ENCODE data around the gene SSR2.

Gene SSR2

GRCh38 chr1:156020293-156021092 lies at the start of gene SSR2:
Gene SSR2 (minus strand): TSS chr1:156020951. CDS start chr1:156020167, 784 bp downstream.
- peak; percentile 91 for DNase-seq

GRCh38 chr1:156070548-156070947 lies 49.8 kb upstream of the SSR2 start:
- DNase-seq, result no peak

- DNase-seq, result no peak
Measured at GRCh38 chr1:156069490-156070455, 49.0 kb upstream of the SSR2 start.

GRCh38 chr1:156067262-156067661 lies 46.5 kb upstream of the SSR2 start:
- no peak for DNase-seq

GRCh38 chr1:156065871-156066270 lies 45.1 kb upstream of the SSR2 start:
- no peak for DNase-seq

DNA sequence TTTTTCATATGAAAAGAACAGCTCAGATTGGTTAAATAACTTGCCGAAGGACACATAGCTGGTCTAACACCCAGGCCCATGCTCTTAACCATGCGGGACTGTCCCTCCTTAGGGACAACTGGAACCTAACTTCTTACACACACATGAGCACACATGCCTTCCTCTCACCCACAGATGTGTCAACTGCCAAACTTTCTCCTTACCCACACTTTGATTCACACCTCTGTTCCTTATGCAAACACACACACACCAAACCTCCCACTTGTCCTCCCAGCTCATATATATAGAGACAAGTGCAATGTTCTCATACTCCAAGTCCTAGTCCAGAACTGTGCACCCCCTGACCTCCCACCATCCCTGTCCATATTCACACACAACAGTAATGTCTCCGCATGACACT lies 44.5 kb upstream of the SSR2 start:
- no peak for DNase-seq

DNA sequence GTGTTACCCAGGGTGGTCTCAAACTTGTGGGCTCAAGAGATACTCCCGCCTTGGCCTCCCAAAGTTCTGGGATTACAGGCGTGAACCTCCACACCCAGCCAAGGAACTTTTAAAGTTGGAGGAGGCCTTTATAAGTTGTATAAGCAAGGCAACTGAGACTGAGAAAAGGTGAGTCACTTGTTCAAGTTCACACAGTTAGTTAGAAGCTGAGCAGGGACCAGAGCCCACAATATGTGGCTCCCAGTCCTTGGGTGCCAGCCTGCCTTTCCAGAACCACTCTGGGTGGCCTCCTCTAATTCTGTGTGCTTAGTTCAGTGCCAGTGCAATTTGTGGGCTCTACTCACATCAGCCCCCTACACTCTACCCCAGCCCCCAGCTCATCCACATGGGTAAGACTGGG lies 43.9 kb upstream of the SSR2 start:
- no peak for DNase-seq

DNA sequence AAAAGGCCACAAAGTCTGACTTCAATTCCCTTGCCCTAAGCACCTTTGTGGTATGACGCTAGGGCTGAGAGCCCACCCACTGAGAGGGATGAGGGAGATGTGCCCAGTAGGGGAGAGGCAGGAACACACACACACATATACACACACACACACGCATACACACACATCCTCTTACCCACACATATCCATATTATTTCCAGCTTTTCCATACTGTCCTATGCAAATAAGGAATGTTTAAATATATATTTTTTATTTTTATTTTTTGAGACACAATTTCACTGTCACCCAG lies 43.2 kb upstream of the SSR2 start:
- DNase-seq, result no peak

GRCh38 chr1:156062189-156062588 lies 41.4 kb upstream of the SSR2 start:
- no peak for DNase-seq

DNA sequence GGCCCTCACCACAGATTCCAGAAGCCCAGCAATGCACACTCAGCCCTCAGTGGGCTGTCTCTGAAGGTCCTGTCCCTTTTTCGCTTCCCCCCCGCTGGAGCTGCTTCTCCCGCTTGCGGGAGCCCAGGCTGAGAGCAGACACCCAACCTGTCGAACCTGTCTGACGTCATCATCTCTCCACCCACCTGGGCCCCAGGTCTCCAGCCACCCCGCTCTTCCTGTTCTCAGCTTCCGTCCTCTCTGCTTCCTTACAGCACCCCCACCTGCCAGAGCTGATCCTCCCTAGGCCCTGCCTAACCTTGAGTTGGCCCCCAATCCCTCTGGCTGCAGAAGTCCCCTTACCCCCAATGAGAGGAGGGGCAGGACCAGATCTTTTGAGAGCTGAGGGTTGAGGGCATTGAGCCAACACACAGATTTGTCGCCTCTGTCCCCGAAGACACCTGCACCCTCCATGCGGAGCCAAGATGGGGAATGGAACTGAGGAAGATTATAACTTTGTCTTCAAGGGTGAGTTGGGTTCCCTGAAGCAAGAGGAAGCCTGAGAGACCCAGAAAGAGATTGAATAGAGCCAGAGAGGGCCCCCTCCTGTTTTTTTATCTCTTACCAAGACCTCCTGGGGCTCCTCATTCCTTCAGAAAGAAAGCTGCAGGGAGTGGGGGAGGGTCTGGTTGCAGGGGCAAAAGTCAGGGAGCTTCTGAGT lies 40.3 kb upstream of the SSR2 start, which contains the start of gene RAB25:
RAB25 (plus strand) TSS at position 224 of the 700 bp plus-strand sequence; CDS start at position 465, 241 bp downstream.
- no peak for DNase-seq

GRCh38 chr1:156056326-156056849 lies 35.6 kb upstream of the SSR2 start:
- DNase-seq, result no peak

GRCh38 chr1:156055281-156056048 lies 34.7 kb upstream of the SSR2 start:
- DNase-seq, result peak; percentile 79

DNA sequence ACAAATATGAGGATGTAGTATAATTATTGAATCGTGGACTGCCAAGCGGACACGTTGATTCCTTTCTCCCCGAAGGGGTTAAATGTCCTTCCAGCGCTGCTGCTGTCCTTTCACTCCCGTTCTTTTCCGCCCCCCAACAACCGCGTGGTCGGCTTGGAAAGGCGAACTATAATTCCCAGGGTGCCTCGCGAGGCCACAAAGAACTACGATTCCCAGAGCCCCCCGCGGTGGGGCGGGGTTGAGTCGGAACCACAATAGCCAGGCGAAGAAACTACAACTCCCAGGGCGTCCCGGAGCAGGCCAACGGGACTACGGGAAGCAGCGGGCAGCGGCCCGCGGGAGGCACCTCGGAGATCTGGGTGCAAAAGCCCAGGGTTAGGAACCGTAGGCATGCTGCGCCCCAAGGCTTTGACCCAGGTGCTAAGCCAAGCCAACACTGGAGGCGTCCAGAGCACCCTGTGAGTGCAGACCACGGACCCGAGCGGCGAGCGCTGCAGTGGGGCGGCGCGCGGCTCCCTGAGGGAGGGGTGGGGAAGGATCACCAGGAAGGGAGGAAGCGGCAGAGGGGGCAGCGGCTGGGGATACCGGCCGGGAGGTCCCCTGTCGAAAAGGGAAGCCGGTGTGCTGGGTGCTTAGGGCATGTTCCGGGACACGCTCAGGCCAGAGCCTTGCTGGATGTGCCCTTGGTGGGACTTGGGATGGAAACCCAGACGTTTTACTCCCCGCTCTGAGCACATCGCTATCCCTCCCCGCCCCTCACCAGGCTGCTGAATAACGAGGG lies 33.9 kb upstream of the SSR2 start, which contains the start of gene LAMTOR2:
LAMTOR2 (plus strand) TSS at position 283 of the 781 bp plus-strand sequence; CDS start at position 391, 108 bp downstream.
- peak; percentile 96 for DNase-seq

GRCh38 chr1:156053768-156054499 lies 33.2 kb upstream of the SSR2 start, which contains the start of gene UBQLN4:
Gene UBQLN4 (minus strand): TSS chr1:156053798. CDS start chr1:156053701, 97 bp downstream.
- DNase-seq, result peak; percentile 59

- peak; percentile 70 for DNase-seq
Measured at GRCh38 chr1:156052862-156053767, 32.4 kb upstream of the SSR2 start.

DNA sequence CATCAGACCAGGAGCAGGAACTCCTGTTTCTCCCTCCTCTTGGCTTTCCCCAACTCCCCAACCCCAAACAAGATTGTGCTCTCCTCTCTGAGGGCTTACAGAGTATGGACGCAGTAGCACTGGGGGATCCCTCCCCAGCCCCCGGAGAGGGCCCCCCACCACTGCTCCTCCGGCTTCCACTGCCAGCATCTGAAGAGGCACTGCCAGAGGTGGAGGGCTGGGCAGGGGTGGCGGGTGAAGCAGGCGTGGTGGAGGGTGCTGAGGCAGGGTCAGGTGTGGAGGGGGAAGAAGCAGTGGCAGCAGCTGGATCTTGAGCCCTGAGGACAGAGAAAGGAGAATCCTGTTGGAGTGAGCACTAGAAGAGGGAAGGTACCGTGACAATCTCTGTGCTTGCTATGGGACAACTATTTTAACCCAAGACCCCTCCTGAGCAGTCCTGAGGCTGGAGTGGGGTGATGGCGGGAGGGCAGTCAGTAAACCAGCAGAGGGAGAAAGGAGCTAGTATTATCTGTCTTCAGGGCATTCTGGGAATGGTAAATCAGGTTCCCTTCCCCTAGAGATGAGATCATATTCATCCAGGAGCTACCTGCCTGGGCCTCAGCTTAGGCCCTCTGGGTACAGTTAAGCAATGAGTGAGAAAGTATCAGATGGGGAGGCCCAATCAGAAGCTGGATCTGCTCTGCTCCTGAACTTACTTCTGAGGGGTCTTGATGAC lies 30.4 kb upstream of the SSR2 start:
- DNase-seq, result no peak

DNA sequence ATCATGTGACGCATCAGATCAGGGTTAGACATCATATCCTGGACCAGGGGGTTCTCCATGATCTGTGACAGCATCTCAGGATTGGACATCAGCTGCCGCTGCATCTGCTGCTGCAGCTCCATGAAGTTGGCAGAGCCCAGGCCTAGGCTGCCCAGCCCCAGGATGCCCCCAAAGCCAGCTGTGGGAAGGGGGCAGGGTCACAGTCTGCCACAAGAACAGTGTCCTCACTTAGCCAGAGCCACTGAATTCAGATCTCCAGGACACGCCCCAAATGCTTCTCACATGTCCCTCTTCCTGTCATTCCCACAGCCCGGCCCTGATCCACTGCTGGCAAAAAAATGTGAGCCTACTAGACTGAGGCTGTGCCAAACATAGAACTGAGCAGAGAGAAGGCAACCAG lies 29.6 kb upstream of the SSR2 start:
- DNase-seq, result no peak

GRCh38 chr1:156048663-156049258 lies 28.0 kb upstream of the SSR2 start:
- no peak for DNase-seq

Measured in MV-4-11 (cell line).